ENCODE data around the gene RANBP9.

The RANBP9 gene

DNA sequence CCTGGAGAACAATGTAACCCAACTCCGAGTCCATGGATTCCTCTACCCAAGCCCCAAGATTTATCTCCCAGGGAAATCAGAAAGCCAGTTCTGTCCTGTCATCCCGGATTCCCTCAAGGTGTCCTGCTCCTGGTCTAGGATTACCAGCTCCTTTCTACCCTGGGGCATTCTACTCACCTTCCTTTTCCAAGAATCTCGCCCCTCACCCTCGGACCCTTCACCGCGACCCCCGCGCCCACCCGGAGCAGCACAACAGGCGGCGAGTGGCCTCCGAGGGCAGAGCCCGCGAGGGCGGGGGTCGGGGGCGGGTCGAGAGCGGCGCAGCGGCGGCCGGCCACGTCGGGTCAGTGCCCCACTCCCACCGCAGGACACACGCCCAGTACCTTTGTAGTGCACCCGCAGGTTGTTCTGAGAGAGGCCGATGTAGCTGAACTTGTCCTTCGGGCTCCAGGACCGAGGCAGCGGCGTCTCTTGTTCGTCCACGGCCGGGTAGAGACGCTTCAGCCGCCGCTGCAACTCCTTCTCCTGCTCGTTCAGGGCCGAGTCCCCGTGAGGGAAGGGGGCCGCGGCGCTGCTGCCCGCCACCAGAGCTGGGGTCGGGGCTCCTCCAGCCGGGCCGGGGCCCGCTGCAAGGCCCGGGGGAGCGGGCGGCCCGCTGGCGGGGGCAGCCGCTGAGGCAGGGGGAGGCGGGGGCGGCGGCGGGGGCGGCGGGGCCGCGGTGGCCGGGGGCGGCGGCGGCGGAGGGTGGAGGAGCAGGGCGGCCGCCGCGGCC is 897 bp downstream of the RANBP9 start:
- no peak for DNase-seq

DNA sequence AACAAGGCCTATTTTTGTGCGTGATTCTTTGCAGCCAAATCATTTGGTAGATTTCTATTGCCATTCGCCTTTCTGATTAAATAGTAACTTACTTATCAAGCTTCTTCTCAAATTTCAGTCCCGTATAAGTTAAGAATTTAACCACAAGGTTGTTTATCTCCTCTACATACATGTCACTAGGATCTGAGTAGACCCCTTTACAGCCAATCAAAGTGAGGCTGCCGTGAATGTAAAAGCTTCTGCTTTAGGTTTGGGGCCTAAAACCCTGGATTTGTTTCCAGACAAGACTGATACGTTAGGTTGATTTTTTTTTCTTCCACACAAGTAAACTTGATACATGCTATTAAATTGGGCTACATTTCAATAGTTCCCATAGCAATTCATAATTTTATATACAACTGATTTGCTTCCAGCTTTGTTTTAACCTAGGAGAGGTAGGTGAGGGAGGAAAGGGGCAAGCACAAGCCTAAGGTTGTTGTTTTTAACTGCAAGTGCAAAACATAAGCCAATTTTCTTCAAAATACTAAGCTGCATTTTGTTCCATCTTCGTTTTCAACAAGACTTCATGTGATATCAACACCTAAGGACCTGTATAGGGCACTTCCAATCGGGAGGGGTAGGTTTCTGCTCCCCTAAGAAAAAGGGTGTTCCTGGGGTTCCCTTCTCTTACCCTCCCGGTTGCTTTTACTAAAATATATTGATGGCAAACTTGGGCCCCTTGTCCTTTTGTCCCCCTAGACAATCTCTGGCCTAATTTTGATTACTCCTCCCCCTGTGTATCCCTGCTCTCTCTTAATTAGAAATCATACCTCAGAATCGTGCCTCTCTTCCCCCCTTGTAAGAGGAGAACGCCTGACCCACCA is 1.7 kb downstream of the RANBP9 start:
- DNase-seq: peak; percentile 32 to 57

DNA sequence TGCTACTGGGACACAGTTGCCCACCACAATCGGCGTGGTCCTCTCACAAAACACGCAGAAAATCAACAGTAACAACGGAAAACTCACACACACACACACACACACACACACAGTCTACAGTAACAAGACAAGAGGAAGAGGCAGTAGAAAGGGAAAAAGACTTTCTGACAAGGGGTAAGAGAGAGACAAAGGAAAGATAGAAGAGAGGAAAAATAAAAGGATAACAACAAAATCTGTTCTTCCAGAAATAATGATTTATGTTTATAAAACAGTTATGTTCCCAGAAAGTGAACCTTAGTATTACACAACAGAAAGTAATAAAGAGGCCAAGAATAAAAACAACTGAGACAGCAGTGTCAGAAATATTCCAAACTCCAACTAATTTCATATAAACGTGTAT is 2.9 kb downstream of the RANBP9 start:
- peak in 1 of 2 donors; percentile 48 for DNase-seq

DNA sequence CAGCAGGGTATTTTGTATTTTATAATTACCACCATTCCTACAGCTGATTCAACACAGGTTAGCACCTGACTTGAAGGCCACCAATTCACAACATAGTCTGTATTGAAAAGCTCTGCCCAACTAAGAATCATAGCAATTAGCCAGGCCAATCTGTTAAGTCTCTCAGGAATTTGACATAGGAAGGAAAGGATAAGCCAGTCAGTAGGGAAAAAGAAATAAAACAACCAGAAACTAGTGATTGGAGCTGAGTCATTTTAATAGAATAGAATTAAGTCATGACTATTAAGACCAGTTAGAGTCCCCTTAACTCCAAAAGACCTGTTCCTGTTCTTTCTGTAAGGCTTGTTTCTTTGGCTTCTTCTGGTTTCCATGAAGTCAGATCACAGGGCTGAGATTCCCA is 8.1 kb downstream of the RANBP9 start:
- DNase-seq: no peak

DNA sequence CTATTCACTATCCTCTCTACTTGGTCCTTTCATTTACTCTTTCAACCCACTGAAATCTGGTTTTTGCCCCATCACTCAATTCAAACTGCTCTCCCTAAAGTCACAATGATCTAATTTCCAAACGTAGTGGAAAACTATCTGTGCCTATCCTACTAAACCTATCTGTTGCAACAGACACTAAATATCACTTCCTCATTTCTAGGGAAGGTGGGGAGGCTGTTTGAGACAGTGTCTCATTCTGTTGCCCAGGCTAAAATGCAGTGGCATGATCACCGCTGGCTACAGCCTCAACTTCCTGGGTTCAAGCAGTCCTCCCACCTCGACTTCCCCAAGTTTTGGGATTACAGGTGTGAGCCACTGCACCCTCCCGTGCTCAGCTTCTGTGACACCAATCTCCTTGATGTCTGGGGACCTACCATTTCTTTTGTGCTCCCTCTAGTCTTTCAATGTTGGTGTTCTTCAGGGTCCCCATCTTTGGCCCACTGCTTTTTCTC is 8.8 kb downstream of the RANBP9 start:
- DNase-seq: no peak

DNA sequence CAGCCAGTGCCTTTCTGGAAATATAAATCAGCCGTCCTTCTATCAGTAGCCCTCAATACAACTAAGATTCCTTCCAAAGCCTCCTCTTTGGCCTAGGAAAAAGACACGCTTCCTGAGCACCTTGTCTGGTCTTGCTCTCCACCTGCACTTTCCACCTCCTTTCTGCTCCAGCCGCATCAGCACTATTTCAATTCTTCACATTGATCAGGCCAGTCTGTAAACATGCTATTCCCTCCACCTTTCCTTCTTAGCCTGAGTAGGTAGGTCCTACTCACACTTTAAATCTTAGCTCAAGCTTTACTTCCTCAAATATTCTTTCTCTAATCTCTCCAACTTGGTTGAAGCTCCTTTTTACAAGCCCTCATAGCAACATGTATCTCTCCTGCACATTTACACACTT is 11.4 kb downstream of the RANBP9 start:
- no peak for DNase-seq

DNA sequence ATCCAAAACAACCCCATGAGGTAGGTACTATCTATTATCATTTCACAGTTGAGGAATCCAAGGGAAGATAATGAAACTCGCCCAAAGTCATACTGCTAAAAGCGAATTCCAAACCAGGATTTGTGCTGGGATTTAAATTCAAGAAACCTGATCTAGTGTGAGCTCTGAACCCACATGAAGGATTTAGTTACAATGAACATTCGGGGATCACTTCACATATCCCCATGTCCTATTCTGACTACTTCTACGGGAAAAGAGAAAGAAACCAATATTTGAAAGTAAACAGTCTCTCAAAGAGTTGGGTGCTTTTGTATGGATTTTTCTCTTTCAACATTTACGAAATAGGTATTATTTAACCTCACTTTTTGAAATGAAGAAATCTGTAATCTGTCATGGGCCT is 12.9 kb downstream of the RANBP9 start:
- no peak for DNase-seq

DNA sequence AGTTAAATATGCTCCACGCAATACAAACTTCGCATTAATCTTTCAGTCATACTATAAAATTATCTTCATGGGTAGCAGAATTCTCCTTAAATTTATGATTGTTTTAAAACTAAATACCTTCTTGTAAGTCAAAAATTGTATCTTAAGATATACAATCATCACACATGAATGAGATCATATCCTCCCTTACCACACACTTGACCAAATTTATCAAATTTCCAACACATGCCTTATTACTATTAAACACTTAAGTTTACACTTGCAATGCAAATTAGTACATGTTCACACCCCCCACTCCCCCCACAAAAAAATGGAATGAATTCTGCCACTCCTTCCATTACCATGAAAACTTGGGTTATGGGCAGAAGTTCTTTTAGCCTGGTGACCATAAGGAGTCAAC is 13.8 kb downstream of the RANBP9 start:
- DNase-seq: no peak

DNA sequence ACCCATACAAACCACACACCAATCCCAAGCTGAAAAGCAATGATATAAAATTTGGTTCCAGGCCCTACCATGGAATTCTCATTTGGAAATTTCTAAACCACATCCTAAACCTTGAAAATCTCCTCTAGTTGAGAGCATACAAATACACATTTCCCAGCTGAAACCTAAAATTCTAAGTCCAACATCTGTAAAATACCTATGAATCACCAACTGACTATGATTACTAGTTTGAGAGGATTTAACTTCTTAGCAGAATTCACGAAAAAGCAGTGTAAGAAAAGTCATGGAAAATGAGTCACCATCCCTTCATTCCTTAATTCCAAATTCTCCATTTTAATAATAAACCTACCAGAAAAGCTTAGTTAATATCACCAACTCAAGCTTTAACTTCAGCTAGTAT is 15.4 kb downstream of the RANBP9 start:
- no peak for DNase-seq

DNA sequence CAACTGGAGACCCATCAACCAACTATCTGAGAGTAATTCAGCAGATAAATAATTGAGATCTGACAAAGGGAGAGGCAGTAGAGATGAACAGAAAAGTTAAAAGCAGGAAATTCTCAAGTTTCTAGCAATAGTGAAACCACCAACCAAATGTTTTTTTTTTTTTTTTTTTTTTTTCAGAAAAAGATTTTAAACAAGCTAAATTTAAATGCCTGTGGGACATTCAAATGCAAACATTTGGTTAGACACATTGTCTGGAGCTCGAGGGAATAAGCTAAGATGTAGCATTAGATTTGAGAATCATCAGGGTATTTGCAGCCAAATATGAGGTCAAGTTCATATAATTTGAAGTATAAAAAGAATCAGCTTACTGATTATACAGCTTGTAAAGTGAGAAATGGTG is 16.4 kb downstream of the RANBP9 start:
- peak in 1 of 2 donors; percentile 37 for DNase-seq

DNA sequence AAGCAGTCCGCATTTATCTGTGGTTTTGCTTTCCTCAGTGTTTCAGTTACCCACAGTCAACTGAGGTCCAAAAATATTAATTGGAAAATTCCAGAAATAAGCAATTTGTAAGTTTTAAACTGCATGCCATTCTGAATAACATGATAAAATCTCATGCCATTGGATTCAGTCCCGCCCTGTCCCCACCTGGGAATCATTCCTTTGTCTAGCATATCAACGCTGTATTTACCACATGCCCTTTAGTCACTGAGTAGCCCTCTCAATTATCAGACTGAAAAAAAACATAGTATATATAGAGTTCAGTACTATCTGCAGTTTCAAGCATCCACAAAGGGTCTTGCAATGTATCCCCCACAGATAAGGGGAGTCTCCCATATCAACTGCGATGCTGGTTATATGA is 17.1 kb downstream of the RANBP9 start:
- DNase-seq: no peak

DNA sequence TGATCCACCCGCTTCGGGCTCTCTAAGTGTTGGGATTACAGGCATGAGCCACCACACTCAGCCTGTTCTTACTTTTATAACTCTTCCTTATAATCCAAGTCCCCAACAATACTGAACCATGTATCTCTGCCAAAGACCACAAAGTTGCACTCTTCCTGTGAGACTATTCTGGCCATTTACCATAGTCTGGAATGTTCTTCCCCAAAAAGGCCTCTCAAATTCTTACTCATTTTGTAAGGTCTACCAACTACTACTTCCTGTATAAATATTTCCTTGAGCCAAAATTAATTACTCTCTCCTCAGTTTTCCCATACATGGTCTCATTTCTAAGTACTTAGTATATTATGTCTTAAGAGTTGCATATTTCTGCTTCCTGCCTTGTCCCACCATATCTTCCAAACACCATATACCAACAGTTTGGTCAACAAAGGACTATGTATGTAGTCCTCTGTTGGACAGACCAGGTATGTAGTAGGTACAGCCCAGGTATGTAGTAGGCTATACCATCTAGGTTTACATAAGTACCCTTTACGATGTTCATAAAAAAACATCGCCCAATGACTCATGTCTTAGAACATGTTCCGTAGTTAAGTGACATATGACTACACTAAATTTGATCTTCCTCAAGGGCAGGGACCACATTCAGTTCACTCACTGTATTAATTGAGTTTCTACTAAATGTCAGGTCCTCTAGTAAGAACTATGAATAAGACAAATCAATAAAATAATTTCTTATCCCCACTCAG is 22.0 kb downstream of the RANBP9 start:
- no peak for DNase-seq

DNA sequence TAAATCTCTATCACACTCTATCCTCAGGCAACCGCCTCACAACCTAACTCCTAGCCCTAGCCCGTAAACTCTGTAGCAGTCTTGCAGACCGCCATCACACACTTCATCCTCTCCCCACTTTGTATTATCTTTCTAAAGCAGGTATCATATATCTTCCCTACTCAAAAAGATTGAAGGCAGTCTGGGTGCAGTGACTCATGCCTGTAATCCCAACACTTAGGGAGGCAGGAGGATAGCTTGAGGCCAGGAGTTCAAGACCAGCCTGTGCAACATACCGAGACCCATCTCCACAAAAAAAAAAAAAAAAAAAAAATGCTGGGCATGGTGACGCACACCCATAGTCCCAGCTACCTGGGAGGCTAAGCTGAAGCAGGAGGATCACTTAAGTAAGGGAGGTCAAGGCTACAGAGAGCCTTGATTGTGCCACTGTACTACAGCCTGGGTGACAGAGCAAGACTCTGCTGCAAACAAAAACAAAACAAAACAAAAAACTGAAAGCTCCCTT is 22.9 kb downstream of the RANBP9 start:
- no peak for DNase-seq

DNA sequence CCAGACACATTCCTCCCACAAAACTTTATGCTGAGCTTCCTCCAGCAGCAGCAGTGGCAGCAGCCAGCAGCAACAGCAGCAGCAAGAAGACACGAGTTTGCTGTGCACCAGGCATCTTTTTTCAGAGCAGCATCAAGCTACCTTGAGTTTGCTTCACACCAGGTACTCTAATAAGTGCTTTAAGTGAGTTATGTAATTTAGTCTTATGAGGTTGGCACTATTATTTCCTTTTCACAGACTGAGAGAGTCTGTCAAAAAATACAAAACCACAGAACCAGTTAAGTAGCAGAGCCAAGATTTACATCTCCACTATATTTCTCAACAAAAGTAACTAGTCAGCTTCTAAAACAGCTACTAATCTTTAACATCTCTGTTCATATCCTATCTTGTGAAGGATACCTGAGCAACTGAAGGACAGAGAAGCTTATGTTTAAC is 23.7 kb downstream of the RANBP9 start:
- peak in 1 of 2 donors; percentile 63 for DNase-seq

DNA sequence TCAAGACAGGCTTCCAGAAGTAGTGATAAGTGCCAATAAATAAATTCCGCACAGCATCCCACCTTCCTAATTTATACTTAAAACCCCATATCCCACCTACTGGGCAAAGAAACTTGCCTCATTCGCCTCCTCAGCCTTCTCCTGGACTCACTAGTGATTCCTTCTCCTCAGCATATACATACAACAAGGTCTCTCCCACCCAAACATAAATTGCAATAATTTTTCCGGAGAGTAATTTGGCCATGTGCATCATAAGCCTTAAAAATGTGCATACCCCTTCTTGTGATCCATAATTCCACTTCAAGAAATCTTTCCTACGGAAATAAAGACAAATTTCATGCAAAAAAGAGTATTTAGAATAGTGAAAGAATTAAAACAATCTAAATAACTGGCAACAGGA is 26.8 kb downstream of the RANBP9 start:
- no peak for DNase-seq

DNA sequence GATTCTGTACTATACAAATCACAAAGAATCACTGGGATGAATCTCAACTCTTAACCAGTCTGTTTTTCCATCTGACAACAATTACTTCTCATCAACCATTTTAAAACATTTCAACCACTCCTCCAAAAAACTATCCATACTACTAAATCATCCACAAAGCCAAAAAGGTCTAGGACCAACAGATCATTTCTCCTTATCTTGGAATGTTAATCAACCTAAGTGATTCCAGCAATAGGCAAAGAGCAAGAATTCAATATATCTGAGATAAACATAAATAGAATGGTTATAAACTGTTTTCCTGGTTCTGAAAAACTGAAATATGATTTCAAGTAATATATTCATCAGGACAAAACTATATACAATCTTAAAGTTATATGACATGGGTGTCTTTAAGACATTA is 28.6 kb downstream of the RANBP9 start:
- DNase-seq: no peak

DNA sequence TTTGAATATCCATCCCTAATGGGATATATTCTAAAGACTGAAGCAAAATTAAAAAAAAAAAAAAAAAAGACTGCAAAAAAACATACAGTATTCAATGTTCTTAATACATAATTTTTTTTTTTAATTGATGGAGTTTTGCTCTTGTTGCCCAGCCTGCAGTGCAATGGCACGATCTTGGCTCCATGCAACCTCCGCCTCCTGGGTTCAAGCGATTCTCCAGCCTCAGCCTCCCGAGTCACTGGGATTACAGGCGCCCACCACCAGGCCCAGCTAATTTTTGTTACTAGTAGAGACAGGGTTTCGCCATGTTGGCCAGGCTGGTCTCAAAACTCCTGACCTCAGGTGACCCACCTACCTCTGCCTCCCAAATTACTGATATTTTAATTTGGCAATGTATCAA is 29.3 kb downstream of the RANBP9 start:
- no peak for DNase-seq

DNA sequence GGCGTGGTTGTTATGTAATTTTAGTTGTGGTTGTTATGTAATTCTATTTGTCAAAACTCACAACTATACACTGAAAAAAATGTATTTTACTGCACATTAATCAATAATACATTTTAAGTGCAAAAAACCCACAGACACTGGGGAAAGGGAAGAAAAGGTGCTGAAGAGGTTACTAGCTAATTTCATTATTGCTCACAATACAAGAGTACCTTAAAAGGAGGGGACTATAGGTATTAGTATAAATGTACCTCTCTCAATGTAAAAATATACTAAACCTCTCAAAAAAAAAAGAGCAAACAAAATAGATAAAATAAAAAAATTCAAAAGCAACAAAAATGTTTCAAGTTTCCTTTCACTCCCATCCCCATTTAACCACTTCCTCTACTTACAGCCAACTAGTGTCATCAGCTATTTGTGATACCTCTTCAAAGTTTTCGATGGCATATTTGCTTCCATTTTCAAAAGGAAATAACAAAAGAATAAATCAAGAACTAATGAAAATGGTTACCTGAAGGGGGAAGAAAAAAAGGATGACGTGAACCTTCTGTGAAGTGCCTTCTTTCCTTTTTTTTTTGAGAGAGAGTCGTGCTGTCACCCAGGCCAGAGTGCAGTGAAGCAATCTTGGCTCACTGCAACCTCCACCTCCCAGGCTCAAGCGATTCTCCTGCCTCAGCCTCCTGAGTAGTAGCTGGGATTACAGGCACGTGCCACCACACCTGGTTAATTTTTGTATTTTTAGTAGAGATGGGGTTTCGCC is 30.2 kb downstream of the RANBP9 start:
- DNase-seq: peak in 1 of 2 donors; percentile 72

DNA sequence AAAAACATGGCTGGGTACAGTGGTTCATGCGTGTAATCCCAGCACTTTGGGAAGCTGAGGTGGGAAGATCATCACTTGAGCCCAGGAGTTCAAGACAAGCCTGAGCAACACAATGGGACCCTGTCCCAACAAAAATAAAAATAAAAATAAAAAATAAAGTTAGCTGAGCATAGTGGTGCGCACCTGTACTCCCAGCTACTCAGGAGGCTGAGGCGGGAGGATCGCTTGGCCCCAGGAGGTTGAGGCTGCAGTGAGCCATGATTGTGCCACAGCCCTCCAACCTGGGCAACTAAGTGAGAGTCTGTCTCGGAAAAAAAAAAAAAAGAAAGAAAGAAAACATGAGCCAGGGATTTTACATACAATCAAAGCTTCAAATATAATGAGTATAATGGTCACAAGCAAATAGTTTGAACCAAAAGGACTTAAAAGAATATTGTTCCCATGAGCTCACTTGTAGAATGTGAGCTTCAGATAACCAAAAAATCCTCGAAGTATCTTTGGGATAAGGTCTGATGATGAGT is 31.1 kb downstream of the RANBP9 start:
- no peak for DNase-seq

DNA sequence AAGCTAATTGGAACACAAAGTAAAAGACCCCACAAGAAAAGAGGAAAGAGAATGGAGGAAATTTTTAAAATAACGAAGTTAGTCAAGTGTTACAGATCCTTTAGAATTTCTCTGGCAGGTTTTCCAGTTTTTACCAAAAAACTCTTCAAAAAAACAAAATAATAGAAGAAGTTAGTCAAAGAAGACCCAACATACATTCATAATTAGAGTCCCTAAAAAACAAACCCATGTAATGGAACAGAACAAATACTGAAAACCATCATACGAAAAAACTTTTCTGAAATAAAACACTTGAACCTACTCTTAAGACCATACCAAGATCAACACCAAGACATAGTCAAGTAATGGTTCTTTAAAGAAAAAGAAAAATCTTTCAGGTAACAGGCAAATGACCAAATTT is 31.6 kb downstream of the RANBP9 start:
- DNase-seq: no peak

DNA sequence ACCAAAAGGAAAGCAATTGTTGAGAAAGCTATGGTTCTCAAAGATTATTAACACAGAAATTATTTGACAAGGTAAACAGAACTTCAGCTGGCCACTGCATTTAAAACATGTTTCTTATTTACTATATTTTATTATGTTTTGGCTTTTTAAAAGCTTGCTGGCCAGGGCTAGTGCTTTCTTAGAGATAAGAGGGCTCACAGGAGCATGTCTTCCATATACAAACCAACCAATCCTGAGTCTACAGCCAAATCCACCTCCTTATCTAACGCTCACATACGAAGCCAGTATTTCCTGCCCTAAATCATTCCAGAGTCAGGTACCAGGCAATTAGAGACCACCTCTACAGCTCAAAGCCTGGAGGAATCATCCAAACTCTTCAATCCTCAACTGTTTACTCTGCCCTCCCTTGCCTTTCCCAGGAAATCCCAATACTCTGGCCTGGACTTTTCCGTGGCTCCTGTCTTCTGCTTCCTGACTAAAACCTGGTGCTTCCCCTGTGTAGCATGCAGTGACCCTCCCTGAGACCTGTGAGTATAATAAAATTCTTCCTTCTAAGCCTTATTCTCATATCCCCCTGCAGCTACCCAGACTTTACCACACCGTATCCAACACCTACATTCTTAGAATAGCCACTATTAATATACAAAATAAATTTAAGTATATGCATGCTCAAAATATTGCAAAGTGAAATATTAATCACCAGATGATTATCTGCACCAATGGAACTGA is 33.2 kb downstream of the RANBP9 start:
- DNase-seq: no peak
